Heart left ventricle (tissue), 13 donors: ENCODE results near the gene ZNF488.

Experiments used
- POLR2A ChIP-seq, 2 donors: fragments of 450-650 bp; IDR thresholded peaks; one replicate each; pipeline ENCODE4 v1.6.1; 2017; ENCODE audit warnings: antibody characterized with exemption in 2 of 2, mild to moderate bottlenecking in 2 of 2, moderate library complexity in 2 of 2
- TF ChIP-seq, protein P1 (sequence below), 12 donors: fragments of 200-600 bp; sonication (generic) in 4 of 12; IDR thresholded peaks; one replicate each; pipeline versions ENCODE4 v1.5.0 to v1.8.0; 2018 to 2022; ENCODE audit warnings: antibody characterized with exemption in 12 of 12, mild to moderate bottlenecking in 5 of 12
- donor health status: ischemic (EF 13 %, LVEDD 7.1; RV severe dilation, severe dysfunction).
- donor health status: DM: no; HTN: yes; CAD: no.
- donor health status: DM: no; HTN: no; CAD: no.
- donor health status: ischemic (EF 25% LVEDD 6.9; RV normal size, moderate dysfunction).
- donor health status: ischemic (EF 25% LVEDD 5.7; RV mildly dilated, moderate dysfunction).
- donor health status: ischemic (EF 35%, LVEDD 5.7; RV mildly dilated, moderate dysfunction).
- donor health status: nonischemic (EF 11% LVEDD 7.7; RV severe dilation, severe dysfunction).
- donor health status: DM: yes; HTN: yes; CAD: no.
- donor health status: PGD.
- donor health status: ischemic (EF 29% LVEDD 5.4; RV normal size, mild dysfunction).
- donor health status: nonischemic (EF 23%, LVEDD 6.1; RV moderate dilation, normal function).

DNA sequence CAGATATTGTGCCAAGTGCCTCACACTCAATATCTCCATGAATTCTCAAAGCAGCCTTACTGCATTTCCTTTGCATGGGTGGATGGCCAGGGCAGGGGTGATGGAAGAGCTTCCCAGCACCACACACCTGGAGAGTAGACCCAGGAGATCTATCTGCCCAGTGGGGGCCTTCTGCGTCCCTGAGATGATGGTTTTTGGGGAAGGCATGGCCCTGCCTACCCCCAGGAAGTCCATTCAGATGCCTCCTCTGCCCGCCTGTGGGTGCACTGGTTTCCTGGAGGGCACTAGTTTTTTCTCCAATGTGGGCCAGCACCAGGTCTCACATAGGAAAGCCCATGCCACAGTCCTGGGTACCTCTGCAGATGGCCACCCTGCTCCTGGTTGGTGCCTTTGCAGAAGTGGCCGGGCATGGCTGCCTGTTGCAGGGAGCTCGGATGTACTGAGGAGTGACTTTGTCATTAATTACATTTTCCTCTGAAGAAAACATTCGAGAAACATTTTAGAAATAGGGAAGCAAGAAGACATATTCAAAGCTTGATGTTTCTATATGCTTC, 28.2 kb upstream of the ZNF488 start:
- TF ChIP-seq, protein P1, sequence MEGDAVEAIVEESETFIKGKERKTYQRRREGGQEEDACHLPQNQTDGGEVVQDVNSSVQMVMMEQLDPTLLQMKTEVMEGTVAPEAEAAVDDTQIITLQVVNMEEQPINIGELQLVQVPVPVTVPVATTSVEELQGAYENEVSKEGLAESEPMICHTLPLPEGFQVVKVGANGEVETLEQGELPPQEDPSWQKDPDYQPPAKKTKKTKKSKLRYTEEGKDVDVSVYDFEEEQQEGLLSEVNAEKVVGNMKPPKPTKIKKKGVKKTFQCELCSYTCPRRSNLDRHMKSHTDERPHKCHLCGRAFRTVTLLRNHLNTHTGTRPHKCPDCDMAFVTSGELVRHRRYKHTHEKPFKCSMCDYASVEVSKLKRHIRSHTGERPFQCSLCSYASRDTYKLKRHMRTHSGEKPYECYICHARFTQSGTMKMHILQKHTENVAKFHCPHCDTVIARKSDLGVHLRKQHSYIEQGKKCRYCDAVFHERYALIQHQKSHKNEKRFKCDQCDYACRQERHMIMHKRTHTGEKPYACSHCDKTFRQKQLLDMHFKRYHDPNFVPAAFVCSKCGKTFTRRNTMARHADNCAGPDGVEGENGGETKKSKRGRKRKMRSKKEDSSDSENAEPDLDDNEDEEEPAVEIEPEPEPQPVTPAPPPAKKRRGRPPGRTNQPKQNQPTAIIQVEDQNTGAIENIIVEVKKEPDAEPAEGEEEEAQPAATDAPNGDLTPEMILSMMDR (IDR thresholded peaks at IDR 0.05): no peak
- no peak for TF ChIP-seq POLR2A (IDR thresholded peaks at IDR 0.05)
